Liver (tissue), 9 donors: ENCODE measurements around the gene DNAJB1. TPM values are rescaled to one million over a fixed set of nuclear protein-coding genes. Genes with fewer than 3 reads are reported as not detected.

Experiments
- DNase-seq: peaks from one replicate; pipeline ENCODE4 v3.0.0-alpha.2; 2017; ENCODE audit warnings: low spot score
- H3K27ac ChIP-seq, 2 donors: one replicate each; pipeline ENCODE4 v1.7.0; 2013; ENCODE audit warnings: inconsistent platforms in 2 of 2, low read length in 2 of 2, control low read depth in 1 of 2, low read depth in 1 of 2, mild to moderate bottlenecking in 1 of 2
- H3K27me3 ChIP-seq, 4 donors: one replicate each; pipeline versions ENCODE4 v1.6.1 to v1.7.0; 2013; ENCODE audit warnings: low read length in 3 of 4, inconsistent platforms in 1 of 4, mild to moderate bottlenecking in 1 of 4, moderate library complexity in 1 of 4; ENCODE audit not compliant: control insufficient read depth in 4 of 4, insufficient read depth in 4 of 4
- H3K36me3 ChIP-seq, 4 donors: one replicate each; pipeline versions ENCODE4 v1.6.1 to v1.7.0; 2013; ENCODE audit warnings: low read length in 3 of 4, mild to moderate bottlenecking in 3 of 4, low read depth in 1 of 4, moderate library complexity in 1 of 4; ENCODE audit not compliant: control insufficient read depth in 4 of 4, insufficient read depth in 3 of 4
- H3K4me1 ChIP-seq, 4 donors: one replicate each; pipeline versions ENCODE4 v1.6.1 to v1.7.0; 2013; ENCODE audit warnings: low read length in 3 of 4, mild to moderate bottlenecking in 3 of 4, moderate library complexity in 1 of 4; ENCODE audit not compliant: control insufficient read depth in 4 of 4, insufficient read depth in 4 of 4
- H3K4me3 ChIP-seq, 3 donors: one replicate each; pipeline versions ENCODE4 v1.6.1 to v1.7.0; 2013; ENCODE audit warnings: low read length in 3 of 3, control low read depth in 1 of 3, low read depth in 1 of 3, mild to moderate bottlenecking in 1 of 3
- H3K9ac ChIP-seq, 2 donors: one replicate each; pipeline ENCODE4 v1.7.0; 2013; ENCODE audit warnings: low read length in 2 of 2, mild to moderate bottlenecking in 2 of 2, moderate library complexity in 2 of 2, control low read depth in 1 of 2, low read depth in 1 of 2
- H3K9me3 ChIP-seq, 4 donors: one replicate each; pipeline versions ENCODE4 v1.6.1 to v1.7.0; 2013; ENCODE audit warnings: low read length in 3 of 4; ENCODE audit not compliant: control insufficient read depth in 4 of 4
- CTCF ChIP-seq: fragments of 150-350 bp; IDR thresholded peaks from 2 replicates; pipeline ENCODE4 v1.5.1; 2017; ENCODE audit warnings: improper control_type of control experiment, low read depth, low read length; ENCODE audit not compliant: missing input control
- EGR1 ChIP-seq, 2 donors: IDR thresholded peaks; 2 replicates each; pipeline ENCODE4 v1.6.1; 2016 to 2018; ENCODE audit warnings: antibody characterized with exemption in 2 of 2, low read depth in 2 of 2
- FOXA1 ChIP-seq: IDR thresholded peaks from 2 replicates; pipeline ENCODE4 v1.6.1; 2016; ENCODE audit warnings: antibody characterized with exemption
- FOXA2 ChIP-seq: IDR thresholded peaks from 2 replicates; pipeline ENCODE4 v1.6.1; 2016; ENCODE audit warnings: antibody characterized with exemption
- GABPA ChIP-seq, 2 donors: IDR thresholded peaks in 1 of 2; conservative IDR thresholded peaks in 1 of 2; 2 replicates each; pipeline ENCODE4 v1.6.1; 2016; ENCODE audit warnings: antibody characterized with exemption in 2 of 2, mild to moderate bottlenecking in 1 of 2, moderate library complexity in 1 of 2
- HNF4A ChIP-seq, 2 donors: conservative IDR thresholded peaks; 2 replicates each; pipeline ENCODE4 v1.6.1; 2016; ENCODE audit warnings: antibody characterized with exemption in 2 of 2, mild to moderate bottlenecking in 2 of 2
- HNF4G ChIP-seq: IDR thresholded peaks from 2 replicates; pipeline ENCODE4 v1.6.1; 2016; ENCODE audit warnings: antibody characterized with exemption
- JUND ChIP-seq, 2 donors: IDR thresholded peaks; 2 replicates each; pipeline ENCODE4 v1.6.1; 2016; ENCODE audit warnings: antibody characterized with exemption in 2 of 2
- NR2F2 ChIP-seq: IDR thresholded peaks from 2 replicates; pipeline ENCODE4 v1.6.1; 2016; ENCODE audit warnings: antibody characterized with exemption
- RAD21 ChIP-seq, 2 donors: IDR thresholded peaks; 2 replicates each; pipeline ENCODE4 v1.6.1; 2016; ENCODE audit warnings: antibody characterized with exemption in 2 of 2, mild to moderate bottlenecking in 2 of 2
- REST ChIP-seq: IDR thresholded peaks from 2 replicates; pipeline ENCODE4 v1.6.1; 2016; ENCODE audit warnings: antibody characterized with exemption, mild to moderate bottlenecking
- RXRA ChIP-seq, 2 donors: IDR thresholded peaks; 2 replicates each; pipeline ENCODE4 v1.6.1; 2017 to 2018; ENCODE audit warnings: antibody characterized with exemption in 2 of 2, mild to moderate bottlenecking in 1 of 2
- SP1 ChIP-seq: IDR thresholded peaks from 2 replicates; pipeline ENCODE4 v1.6.1; 2018; ENCODE audit warnings: antibody characterized with exemption, mild to moderate bottlenecking
- TAF1 ChIP-seq: conservative IDR thresholded peaks from 2 replicates; pipeline ENCODE4 v1.6.1; 2016; ENCODE audit warnings: antibody characterized with exemption, mild to moderate bottlenecking
- YY1 ChIP-seq: IDR thresholded peaks from 2 replicates; pipeline ENCODE4 v1.6.1; 2016; ENCODE audit warnings: antibody characterized with exemption, mild to moderate bottlenecking
- WGBS: extraction: QIAGEN DNeasy Blood & Tissue Kit; methylation state at CpG from one replicate; pipeline ENCODE4 v1.1.7; 2013; 5-methylcytosine and 5-hydroxymethylcytosine counted together
- polyA plus RNA-seq, 2 donors: library from polyadenylated mRNA; stranded (reverse) in 1 of 2; unstranded in 1 of 2; fragments of 200-250 nt in 1 of 2; fragments of >200 nt in 1 of 2; fragmentation: Nextera tagmentation in 1 of 2; extraction: Ambion mirVana in 1 of 2; gene quantifications; one replicate each; pipeline versions ENCODE4 v1.2.1 to v1.2.3, GENCODE V29; 2013 to 2015
- total RNA-seq, 2 donors: library from RNA; depleted of rRNA; stranded (reverse); fragments of >200 nt; gene quantifications; one replicate each; pipeline ENCODE4 v1.2.3, GENCODE V29; 2014
- TF ChIP-seq, protein P1 (sequence below): IDR thresholded peaks from 2 replicates; pipeline ENCODE4 v1.6.1; 2016; ENCODE audit warnings: antibody characterized with exemption
- TF ChIP-seq, protein P2 (sequence below): IDR thresholded peaks from 2 replicates; pipeline ENCODE4 v1.6.1; 2016; ENCODE audit warnings: antibody characterized with exemption
- TF ChIP-seq, protein P3 (sequence below): IDR thresholded peaks from 2 replicates; pipeline ENCODE4 v1.6.1; 2016; ENCODE audit warnings: antibody characterized with exemption
- donor health status: healthy.
- donor health status: healthy.
- donor health status: healthy.
- donor health status: healthy.
- donor health status: healthy.

The DNAJB1 gene
- total and polyA plus RNA-seq, 4 donors = 29.4 to 43.0 (median 34.5) TPM

- Histone ChIP-seq H3K36me3 (peaks cover 0 to 3% (median 2%) of the 10 kb centered on the region in 4 donors), H3K4me1 (peaks cover 3 to 30% (median 21%) of the 10 kb centered on the region in 4 donors), H3K9me3 (no peaks in the 10 kb centered on the region), H3K4me3 (peak within 1 kb of the TSS; percentile 67 to 85 (median 70)), H3K27me3 (no peaks in the 10 kb centered on the region), H3K9ac (peak within 1 kb of the TSS in 1 of 2 donors; percentile 60), H3K27ac (peak within 1 kb of the TSS; percentile 32 to 40)
- TF ChIP-seq GABPA (IDR thresholded peaks at IDR 0.05 in 1 of 2, conservative IDR thresholded peaks at IDR 0.05 in 1 of 2) = peak in 1 of 2 donors; percentile 0
- TF ChIP-seq FOXA2 = no peak
- TF ChIP-seq, protein P1, sequence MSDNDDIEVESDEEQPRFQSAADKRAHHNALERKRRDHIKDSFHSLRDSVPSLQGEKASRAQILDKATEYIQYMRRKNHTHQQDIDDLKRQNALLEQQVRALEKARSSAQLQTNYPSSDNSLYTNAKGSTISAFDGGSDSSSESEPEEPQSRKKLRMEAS = peak; percentile 66
- peak; percentile 84 for TF ChIP-seq SP1
- TF ChIP-seq RXRA (IDR thresholded peaks at IDR 0.05) = peak; percentile 22 to 34
- TF ChIP-seq YY1 = peak; percentile 18
- peak; percentile 93 for DNase-seq
- 6% methylated on average over 71 of the region's 71 CpGs for WGBS
Observed at GRCh38 chr19:14496029-14496833, 22.0 kb downstream of the DNAJB1 start, which contains the start of gene GIPC1. TSS of gene GIPC1 (minus strand) at chr19:14496127. CDS start at chr19:14482976, 13,151 bp downstream.

DNA sequence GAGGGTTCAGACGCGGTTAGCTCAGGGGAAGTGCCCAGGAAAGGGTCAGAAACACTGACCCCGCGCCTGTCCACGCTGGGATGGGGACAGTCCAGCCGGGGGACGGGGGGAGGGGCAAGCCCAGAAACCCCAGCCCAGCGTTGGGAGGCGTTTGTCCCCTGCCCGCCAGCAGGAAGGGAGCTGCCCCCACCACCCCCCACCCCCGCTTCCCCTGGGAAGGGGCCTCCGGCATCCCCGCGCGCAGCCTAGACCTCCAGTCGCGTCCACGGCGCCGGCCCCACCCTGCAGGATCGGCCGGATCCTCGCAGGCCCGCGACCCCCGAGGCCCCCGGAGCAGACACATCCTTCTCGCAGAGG is 22.5 kb downstream of the DNAJB1 start:
- Histone ChIP-seq H3K27me3 (no peaks in the 10 kb centered on the region), H3K36me3 (peaks cover 0 to 3% (median 2%) of the 10 kb centered on the region in 4 donors), H3K27ac (peak overlapping the region in 1 of 2 donors; percentile 32), H3K9ac (peak overlapping the region in 1 of 2 donors; percentile 60), H3K4me1 (peaks cover 3 to 30% (median 21%) of the 10 kb centered on the region in 4 donors), H3K4me3 (peak overlapping the region; percentile 67 to 85 (median 70)), H3K9me3 (no peaks in the 10 kb centered on the region)
- no peak for DNase-seq
- WGBS = under 1% methylated on average over 28 of the region's 28 CpGs
- TF ChIP-seq JUND (IDR thresholded peaks at IDR 0.05) (no peak), HNF4G (no peak), REST (no peak), EGR1 (IDR thresholded peaks at IDR 0.05; ENCODE audit: low read depth in 2 of 2) (no peak), SP1 (no peak), GABPA (IDR thresholded peaks at IDR 0.05 in 1 of 2, conservative IDR thresholded peaks at IDR 0.05 in 1 of 2) (no peak), RXRA (IDR thresholded peaks at IDR 0.05) (no peak), CTCF (no peak), NR2F2 (no peak), RAD21 (IDR thresholded peaks at IDR 0.05) (no peak), HNF4A (conservative IDR thresholded peaks at IDR 0.05) (no peak), TAF1 (no peak), FOXA1 (no peak), YY1 (no peak), FOXA2 (no peak)
- TF ChIP-seq, protein P2, sequence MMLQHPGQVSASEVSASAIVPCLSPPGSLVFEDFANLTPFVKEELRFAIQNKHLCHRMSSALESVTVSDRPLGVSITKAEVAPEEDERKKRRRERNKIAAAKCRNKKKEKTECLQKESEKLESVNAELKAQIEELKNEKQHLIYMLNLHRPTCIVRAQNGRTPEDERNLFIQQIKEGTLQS = no peak
- TF ChIP-seq, protein P1 = no peak
- TF ChIP-seq, protein P3, sequence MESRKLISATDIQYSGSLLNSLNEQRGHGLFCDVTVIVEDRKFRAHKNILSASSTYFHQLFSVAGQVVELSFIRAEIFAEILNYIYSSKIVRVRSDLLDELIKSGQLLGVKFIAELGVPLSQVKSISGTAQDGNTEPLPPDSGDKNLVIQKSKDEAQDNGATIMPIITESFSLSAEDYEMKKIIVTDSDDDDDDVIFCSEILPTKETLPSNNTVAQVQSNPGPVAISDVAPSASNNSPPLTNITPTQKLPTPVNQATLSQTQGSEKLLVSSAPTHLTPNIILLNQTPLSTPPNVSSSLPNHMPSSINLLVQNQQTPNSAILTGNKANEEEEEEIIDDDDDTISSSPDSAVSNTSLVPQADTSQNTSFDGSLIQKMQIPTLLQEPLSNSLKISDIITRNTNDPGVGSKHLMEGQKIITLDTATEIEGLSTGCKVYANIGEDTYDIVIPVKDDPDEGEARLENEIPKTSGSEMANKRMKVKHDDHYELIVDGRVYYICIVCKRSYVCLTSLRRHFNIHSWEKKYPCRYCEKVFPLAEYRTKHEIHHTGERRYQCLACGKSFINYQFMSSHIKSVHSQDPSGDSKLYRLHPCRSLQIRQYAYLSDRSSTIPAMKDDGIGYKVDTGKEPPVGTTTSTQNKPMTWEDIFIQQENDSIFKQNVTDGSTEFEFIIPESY = no peak
